OCI-M2 (cell line): Measurements from ENCODE around the gene CEP170B.

Experiments
- DNase-seq: peaks from one replicate; lab custom pipeline; 2025; ENCODE audit not compliant: unreplicated experiment; lab: John Stamatoyannopoulos, UW

The CEP170B gene

GRCh38 chr14:104866451-104867370 lies 1.6 kb downstream of the CEP170B start:
- no peak for DNase-seq

- no peak for DNase-seq
These were observed 2.4 kb downstream of the CEP170B start for GRCh38 chr14:104867371-104868059.

GRCh38 chr14:104868060-104868740 lies 3.1 kb downstream of the CEP170B start:
- DNase-seq = no peak

GRCh38 chr14:104868811-104869572 lies 3.9 kb downstream of the CEP170B start:
- DNase-seq = no peak

- DNase-seq = no peak
These were observed 4.8 kb downstream of the CEP170B start for GRCh38 chr14:104869669-104870367.

- DNase-seq = no peak
These were observed 5.5 kb downstream of the CEP170B start for GRCh38 chr14:104870368-104871144.

- DNase-seq = no peak
These were observed 6.1 kb downstream of the CEP170B start for GRCh38 chr14:104871145-104871655.

- no peak for DNase-seq
These were observed 6.8 kb downstream of the CEP170B start for GRCh38 chr14:104871656-104872468.

GRCh38 chr14:104872469-104873341 lies 7.6 kb downstream of the CEP170B start:
- DNase-seq = no peak

- no peak for DNase-seq
These were observed 8.4 kb downstream of the CEP170B start for GRCh38 chr14:104873380-104874055.

GRCh38 chr14:104874110-104874531 lies 9.1 kb downstream of the CEP170B start:
- DNase-seq = no peak

GRCh38 chr14:104874571-104875411 lies 9.7 kb downstream of the CEP170B start:
- no peak for DNase-seq

- DNase-seq = no peak
These were observed 10.3 kb downstream of the CEP170B start for GRCh38 chr14:104875412-104875751.

- DNase-seq = no peak
These were observed 10.7 kb downstream of the CEP170B start for GRCh38 chr14:104875811-104876210.

- no peak for DNase-seq
These were observed 11.2 kb downstream of the CEP170B start for GRCh38 chr14:104876251-104876699.
